Fibroblast of the aortic adventitia (primary cell): Measurements from ENCODE around the gene CACNA1B. TPM values are rescaled to one million over a fixed set of nuclear protein-coding genes. Genes with fewer than 3 reads are reported as not detected.

Source experiments
- DNase-seq: peaks from one replicate; pipeline ENCODE4 v3.0.0-alpha.2; 2010; ENCODE audit warnings: low read depth
- H3K4me3 ChIP-seq: 2 replicates; pipeline ENCODE4 v1.5.1; 2011; ENCODE audit warnings: low read depth, mild to moderate bottlenecking, control low read depth, low read length, moderate library complexity
- total RNA-seq: library from RNA; depleted of rRNA; stranded (reverse); fragments of >200 nt; gene quantifications from 2 replicates; pipeline ENCODE4 v1.2.3, GENCODE V29; 2012; ENCODE audit warnings: low replicate concordance
- TF ChIP-seq, protein P1 (sequence below): IDR thresholded peaks from 2 replicates; pipeline ENCODE4 v1.5.1; 2011; ENCODE audit warnings: mild to moderate bottlenecking, low read length, control low read depth, inconsistent platforms; ENCODE audit not compliant: insufficient read depth

CACNA1B gene
- total RNA-seq, 1 donor: under 0.01 TPM

DNA sequence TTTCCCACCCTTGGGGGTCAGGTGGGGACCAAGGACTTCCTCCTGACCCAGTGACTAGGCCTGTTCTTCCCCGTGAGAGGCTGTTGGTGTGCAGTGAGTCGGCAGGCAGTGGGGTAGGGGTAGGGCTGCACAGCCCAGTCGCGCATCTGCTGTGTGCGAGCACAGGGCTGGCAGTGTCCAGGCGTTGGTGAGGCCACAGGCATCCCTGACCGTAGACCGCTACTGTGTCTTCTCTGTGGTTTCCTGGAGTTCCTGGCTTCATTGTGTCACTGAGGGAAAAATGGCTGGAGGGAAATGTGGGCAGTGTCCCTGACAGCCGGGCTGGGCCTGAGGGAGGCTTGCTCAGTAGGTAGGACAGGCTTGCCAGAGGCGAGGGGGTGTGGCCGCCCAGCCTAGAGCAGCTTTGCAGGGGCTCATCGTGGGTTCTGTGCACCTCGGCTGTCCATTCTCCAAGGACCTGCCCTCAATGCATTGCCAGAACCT lies 95.4 kb downstream of the CACNA1B start:
- DNase-seq: no peak
- TF ChIP-seq, protein P1, sequence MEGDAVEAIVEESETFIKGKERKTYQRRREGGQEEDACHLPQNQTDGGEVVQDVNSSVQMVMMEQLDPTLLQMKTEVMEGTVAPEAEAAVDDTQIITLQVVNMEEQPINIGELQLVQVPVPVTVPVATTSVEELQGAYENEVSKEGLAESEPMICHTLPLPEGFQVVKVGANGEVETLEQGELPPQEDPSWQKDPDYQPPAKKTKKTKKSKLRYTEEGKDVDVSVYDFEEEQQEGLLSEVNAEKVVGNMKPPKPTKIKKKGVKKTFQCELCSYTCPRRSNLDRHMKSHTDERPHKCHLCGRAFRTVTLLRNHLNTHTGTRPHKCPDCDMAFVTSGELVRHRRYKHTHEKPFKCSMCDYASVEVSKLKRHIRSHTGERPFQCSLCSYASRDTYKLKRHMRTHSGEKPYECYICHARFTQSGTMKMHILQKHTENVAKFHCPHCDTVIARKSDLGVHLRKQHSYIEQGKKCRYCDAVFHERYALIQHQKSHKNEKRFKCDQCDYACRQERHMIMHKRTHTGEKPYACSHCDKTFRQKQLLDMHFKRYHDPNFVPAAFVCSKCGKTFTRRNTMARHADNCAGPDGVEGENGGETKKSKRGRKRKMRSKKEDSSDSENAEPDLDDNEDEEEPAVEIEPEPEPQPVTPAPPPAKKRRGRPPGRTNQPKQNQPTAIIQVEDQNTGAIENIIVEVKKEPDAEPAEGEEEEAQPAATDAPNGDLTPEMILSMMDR: no peak
- no peak overlapping the region for H3K4me3 ChIP-seq

DNA sequence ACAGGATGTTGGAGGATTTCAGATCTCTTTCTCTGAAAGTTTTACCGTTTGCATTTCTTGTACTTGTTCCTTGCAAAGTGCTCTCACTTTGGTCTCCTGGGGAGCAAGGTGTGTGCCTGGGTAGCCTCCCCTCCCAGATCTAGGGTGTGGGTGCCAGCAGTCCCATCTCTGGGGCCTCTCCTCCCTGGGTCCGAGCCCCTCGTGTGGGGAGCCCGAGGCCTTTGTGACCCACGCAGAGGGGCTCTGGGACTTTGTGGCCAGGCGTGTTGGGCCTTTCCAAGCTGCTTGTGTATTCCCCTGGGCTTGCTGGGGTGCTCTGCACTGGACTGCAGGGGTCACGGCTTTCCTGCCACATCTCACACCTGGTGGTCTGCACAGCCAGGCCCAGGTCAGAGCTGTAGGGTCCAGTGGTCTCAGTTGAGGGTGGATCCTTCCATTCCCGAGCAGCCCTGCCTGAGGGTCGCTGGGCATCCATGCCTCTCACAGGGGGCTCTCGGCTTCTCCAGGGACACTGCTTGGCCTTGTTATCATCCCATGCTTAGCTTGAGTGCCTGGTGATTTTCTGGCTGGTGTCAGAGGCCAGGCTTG lies 96.3 kb downstream of the CACNA1B start:
- no peak for DNase-seq
- TF ChIP-seq, protein P1: no peak
- no peak overlapping the region for H3K4me3 ChIP-seq

DNA sequence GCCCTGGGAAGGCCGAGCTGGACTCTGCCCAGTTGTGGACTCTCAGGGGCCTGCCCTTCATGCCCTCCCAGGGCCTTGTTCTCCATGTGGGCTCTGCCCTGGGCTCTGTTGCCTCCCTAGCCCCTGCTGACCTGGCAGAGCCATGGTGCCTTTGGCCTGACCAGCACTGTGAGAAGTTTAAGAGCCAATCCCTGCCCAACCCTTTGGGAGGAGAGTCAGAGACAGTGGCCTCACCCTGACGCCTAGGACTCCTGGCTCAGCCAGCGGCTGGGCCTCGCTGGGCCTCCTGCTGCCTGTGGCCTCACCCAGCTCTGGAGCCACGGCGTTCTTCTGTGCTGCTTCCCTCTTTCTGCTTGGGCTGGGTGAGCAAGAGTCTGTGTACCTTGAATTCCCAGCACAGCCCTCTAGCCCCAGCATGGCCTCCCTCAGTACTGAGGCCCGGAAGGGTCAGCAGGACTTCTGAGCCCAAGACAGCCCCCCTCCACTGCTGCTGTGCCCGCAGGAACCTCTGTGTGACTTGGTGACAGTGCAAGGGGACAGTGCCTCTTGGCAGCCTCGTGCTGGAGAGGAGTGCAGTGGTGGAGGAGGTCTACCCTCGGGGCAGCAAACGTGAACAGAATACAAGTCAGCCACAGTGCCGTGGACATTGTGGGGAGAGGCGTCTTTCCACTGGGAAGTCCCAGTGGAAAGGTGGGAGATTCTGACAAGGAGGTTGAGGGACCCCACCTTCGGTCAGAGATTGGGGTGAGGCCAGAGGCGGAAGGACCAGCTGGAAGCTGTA lies 97.4 kb downstream of the CACNA1B start:
- TF ChIP-seq, protein P1: no peak
- no peak for DNase-seq
- H3K4me3 ChIP-seq: no peak overlapping the region

DNA sequence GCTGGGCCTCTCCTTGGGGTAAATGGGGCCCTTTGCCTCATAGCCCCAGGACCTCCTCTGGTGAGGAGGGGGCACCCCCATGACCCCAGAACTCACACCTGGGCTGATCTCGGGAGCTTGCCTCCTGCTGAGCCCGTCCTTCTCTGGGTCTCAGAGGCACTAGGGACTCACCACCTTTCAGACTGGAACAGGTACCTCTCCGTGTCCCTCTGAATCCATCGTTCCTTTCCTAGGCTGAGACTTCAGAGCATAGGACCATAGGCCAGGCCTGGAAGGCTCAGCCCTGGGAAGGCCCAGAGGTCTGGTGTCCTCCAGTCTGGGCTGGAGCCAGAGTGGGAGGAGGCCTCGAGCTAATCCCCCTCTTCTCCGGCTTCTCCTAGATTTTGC lies 97.9 kb downstream of the CACNA1B start:
- no peak overlapping the region for H3K4me3 ChIP-seq
- DNase-seq: no peak
- TF ChIP-seq, protein P1: no peak

DNA sequence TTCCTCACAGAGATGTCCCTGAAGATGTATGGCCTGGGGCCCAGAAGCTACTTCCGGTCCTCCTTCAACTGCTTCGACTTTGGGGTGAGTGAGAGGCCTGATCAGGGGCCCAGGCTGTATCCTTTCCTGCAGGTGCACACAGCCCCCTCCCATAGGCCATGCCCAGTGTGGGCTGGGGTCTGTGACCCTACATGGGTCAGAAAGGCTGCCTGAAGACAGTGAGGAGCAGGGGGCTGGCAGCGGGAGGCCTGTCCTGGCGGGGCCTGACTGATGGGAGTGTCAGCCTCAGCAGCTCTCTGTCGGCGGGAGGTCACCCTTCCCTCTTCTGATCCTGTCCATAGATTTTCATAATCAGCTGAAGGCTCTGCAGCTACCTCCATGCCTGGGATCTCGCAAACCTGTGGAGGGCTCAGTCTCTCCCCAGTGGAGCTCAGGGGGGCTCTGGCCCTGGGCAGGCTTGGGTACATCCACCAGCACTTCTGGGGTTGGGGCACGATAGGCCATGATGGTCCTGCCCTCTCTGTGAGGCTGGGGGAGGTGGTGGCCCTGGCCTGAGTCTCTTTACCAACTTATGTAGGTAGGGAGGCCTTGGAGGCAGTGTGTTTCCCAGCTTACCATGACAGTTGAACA lies 98.5 kb downstream of the CACNA1B start:
- TF ChIP-seq, protein P1: no peak
- no peak overlapping the region for H3K4me3 ChIP-seq
- no peak for DNase-seq

DNA sequence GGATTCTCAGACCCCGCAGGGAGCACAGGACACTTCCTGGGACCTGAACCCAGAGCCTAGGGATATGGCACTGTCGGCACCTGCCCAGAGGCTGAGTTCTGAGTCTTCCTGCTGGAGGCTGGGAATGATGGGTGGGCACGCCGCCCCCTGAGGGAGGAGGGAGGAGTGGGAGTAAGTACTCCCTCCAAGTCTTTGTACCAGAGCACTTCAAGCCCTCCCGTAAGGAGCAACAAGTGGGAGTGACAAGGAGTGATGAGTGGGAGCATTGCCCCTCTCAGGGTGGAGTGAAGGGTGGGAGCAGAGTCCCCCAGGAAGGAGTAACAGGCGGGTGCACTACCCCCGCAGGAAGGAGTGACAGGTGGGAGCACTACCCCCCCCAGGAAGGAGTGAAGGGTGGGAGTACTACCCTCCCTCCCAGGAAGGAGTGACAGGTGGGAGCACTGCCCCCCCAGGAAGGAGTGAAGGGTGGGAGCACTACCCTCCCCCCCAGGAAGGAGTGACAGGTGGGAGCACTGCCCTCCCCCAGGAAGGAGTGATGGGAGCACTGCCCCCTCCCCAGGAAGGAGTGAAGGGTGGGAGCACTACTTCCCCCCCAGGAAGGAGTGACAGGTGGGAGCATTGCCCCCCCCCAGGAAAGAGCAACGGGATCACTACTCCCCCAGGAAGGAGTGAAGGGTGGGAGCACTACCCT lies 100.1 kb downstream of the CACNA1B start:
- H3K4me3 ChIP-seq: no peak overlapping the region
- DNase-seq: no peak
- TF ChIP-seq, protein P1: no peak
